BE2C (cell line): Measurements from ENCODE around the gene FOXL3.

Experiments used
- DNase-seq: peaks from one replicate; pipeline ENCODE4 v3.0.0-alpha.2; 2020
- H3K27me3 ChIP-seq: fragments of 250-450 bp; sonication (Bioruptor Pico); 2 replicates; pipeline ENCODE4 v1.5.1; 2020; ENCODE audit warnings: mild to moderate bottlenecking
- H3K36me3 ChIP-seq: fragments of 250-450 bp; sonication (Bioruptor Pico); 2 replicates; pipeline ENCODE4 v1.5.1; 2020; ENCODE audit warnings: mild to moderate bottlenecking
- H3K4me1 ChIP-seq: fragments of 250-450 bp; sonication (Bioruptor Pico); 2 replicates; pipeline ENCODE4 v1.5.1; 2020
- H3K4me3 ChIP-seq: 2 replicates; pipeline ENCODE4 v1.5.1; 2011; ENCODE audit warnings: low read depth, low read length
- H3K9me3 ChIP-seq: fragments of 250-450 bp; sonication (Bioruptor Pico); 2 replicates; pipeline ENCODE4 v1.5.1; 2020
- TF ChIP-seq, protein P1 (sequence below): IDR thresholded peaks from 2 replicates; pipeline ENCODE4 v1.5.1; 2012; ENCODE audit warnings: mild to moderate bottlenecking, low read depth, low read length

The FOXL3 gene

DNA sequence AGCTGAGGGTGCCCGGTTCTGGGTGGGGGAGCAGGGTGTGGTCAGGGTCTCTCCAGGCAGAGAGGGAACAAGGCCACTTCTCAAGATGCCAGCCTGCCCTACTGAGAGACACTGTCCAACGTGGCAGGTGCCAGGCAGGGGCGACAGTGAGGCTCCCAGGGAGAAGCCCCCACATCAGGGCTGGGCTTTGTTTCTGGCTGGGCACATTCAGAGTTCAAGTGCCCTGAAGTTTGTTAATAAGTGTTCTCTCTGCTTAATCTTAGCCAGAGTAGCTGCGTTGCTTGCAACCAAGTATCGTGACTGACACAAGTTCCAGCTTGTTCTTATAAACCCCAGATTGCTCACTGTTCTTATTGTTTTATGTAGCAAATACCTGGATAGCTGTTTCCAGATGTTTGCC lies 21.8 kb downstream of the FOXL3 start:
- no peaks in the 10 kb centered on the region for H3K4me1 ChIP-seq
- no peaks in the 10 kb centered on the region for H3K36me3 ChIP-seq
- H3K4me3 ChIP-seq = no peak overlapping the region
- DNase-seq = peak; percentile 1
- peaks cover 52% of the 10 kb centered on the region for H3K27me3 ChIP-seq
- no peaks in the 10 kb centered on the region for H3K9me3 ChIP-seq
- TF ChIP-seq, protein P1, sequence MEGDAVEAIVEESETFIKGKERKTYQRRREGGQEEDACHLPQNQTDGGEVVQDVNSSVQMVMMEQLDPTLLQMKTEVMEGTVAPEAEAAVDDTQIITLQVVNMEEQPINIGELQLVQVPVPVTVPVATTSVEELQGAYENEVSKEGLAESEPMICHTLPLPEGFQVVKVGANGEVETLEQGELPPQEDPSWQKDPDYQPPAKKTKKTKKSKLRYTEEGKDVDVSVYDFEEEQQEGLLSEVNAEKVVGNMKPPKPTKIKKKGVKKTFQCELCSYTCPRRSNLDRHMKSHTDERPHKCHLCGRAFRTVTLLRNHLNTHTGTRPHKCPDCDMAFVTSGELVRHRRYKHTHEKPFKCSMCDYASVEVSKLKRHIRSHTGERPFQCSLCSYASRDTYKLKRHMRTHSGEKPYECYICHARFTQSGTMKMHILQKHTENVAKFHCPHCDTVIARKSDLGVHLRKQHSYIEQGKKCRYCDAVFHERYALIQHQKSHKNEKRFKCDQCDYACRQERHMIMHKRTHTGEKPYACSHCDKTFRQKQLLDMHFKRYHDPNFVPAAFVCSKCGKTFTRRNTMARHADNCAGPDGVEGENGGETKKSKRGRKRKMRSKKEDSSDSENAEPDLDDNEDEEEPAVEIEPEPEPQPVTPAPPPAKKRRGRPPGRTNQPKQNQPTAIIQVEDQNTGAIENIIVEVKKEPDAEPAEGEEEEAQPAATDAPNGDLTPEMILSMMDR = no peak

DNA sequence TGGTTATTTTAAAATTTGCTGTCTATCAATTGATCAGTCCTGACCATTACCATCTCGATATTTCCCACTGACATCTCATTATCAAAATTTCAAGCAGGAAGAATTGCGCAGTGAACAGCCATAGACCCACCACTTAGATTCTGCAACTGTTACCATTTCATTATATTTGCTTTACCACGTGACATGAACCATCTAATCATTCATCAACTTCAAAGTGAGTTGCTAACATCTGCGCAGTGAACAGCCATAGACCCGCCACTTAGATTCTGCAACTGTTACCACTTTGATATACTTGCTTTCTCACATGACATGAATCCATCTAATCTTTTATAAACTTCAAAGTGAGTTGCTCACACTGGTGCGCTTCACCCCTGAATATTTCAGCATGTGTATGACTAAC lies 22.5 kb downstream of the FOXL3 start:
- no peaks in the 10 kb centered on the region for H3K36me3 ChIP-seq

DNA sequence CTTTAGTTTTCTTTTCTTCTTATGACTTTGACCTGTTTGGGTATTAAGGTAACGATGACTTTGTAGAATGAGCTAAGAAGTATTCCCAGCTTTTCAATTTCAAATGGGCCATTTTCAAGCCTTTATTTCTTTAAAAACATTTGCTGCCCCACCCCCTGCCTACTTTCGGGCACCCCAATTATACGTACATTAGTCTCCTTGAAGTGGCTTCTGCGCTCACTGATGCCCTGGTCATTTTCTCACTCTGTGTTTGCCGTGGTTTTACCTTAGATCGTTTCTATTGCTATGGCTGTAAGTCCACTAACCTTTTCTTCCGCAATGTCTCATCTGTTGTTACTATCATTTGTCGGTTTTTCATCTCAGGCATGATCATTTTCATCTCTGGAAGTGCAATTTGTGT lies 24.9 kb downstream of the FOXL3 start:
- Histone ChIP-seq H3K4me1 (no peaks in the 10 kb centered on the region), H3K9me3 (no peaks in the 10 kb centered on the region), H3K4me3 (no peak overlapping the region), H3K36me3 (no peaks in the 10 kb centered on the region), H3K27me3 (peaks cover 65% of the 10 kb centered on the region)
- TF ChIP-seq, protein P1 = no peak
- no peak for DNase-seq

More for the DNA sequence above, 22.5 kb downstream of the FOXL3 start:
- Histone ChIP-seq H3K27me3 (peaks cover 52% of the 10 kb centered on the region), H3K9me3 (no peaks in the 10 kb centered on the region), H3K4me1 (no peaks in the 10 kb centered on the region), H3K4me3 (no peak overlapping the region)
- TF ChIP-seq, protein P1 = no peak
- no peak for DNase-seq

DNA sequence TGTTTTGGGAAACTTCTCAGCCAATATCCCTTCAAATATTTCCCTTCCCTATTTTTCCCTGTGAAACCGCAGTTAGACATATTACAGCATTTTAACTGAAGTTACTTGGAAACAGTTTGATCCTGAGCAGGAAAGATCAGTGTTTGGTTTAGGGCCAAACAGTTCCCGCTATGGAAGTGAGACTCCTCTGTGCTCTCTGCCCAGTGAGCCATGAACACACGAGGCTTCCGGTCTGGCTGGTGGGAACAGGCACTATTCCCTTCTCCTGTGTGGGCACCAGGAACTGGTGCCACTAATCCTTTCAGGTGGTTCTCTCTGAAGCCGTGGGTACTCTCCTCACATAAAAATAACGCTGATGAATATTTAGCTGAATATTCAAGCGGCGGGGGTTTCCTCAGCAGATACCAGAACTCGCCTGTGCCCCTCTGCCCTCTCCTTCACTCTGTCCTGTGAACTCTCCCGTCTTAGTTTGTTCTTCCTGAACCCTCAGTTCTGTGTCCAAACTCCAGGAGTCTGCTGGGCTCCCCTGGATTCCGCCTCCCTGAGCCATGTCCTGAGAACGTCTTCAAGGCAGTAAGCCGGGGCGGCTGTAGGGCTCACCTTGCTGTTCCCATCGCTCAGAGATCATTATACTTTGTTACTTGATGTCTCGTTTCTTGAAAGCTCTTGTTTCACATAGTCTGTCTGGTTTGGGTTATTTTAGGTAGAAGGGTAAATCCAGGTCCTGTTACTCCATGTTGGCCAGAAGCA lies 25.7 kb downstream of the FOXL3 start:
- H3K4me3 ChIP-seq = no peak overlapping the region
- H3K27me3 ChIP-seq = peaks cover 65% of the 10 kb centered on the region
- TF ChIP-seq, protein P1 = no peak
- H3K4me1 ChIP-seq = no peaks in the 10 kb centered on the region
- no peak for DNase-seq
- H3K36me3 ChIP-seq = no peaks in the 10 kb centered on the region
- H3K9me3 ChIP-seq = no peaks in the 10 kb centered on the region

DNA sequence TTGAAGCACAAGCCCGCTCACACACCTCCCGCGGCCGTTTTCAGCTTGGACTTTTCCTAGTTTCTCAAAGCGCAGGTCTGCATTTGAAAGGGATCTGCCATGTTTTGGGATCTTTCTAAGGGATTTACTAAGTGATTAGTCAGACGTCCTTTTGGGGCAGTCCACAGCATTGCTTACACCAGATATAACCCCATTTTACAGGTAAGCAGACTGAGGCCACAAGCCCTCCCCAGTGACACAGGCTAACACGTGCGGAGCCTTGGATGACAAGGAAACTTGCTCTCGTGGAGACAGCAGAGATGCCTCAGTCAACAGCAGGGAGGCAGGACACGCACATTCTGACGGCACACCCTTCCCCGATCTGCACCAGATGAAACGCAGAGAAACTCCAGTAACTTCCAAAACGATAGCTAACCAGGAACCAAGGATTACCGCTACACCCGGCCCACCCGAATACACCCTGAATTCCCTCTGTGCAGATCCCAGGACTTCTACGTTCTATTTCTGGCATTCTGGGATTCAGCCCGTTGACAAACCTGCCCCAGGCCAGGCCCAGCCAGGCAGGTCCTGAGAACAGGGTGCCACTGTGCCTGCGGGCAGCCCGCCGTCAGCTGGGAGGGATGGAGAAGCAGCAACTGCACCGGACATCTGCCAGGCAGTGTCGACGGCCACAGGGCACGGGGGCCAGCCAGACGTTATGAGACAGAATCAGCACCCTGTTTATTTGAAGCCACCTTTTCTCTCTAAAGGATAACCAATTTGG lies 27.9 kb downstream of the FOXL3 start:
- H3K4me1 ChIP-seq = no peaks in the 10 kb centered on the region
- H3K27me3 ChIP-seq = peaks cover 50% of the 10 kb centered on the region
- no peak overlapping the region for H3K4me3 ChIP-seq
- DNase-seq = no peak
- no peaks in the 10 kb centered on the region for H3K36me3 ChIP-seq
- TF ChIP-seq, protein P1 = no peak
- H3K9me3 ChIP-seq = no peaks in the 10 kb centered on the region

DNA sequence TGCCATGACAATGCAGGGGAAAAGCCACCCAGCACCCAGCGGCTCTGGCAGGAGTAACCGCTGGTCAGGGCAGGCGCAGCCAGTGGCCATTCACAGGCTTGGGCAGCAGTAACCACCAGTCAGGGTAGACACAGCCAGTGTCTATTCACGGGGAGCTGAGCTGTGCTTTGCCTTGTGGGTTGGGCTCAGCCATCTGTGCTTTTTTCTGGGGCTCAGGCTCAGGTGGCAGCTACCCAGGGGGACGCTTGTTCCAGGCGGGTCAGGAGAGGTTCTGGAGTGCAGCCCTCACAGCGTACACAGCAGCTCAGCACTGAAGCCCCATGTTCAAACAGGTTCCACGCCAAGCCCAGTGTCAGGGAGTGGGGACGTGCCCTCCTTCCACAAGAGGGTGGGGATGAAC lies 28.5 kb downstream of the FOXL3 start:
- Histone ChIP-seq H3K36me3 (no peaks in the 10 kb centered on the region), H3K27me3 (peaks cover 45% of the 10 kb centered on the region), H3K4me3 (no peak overlapping the region), H3K4me1 (no peaks in the 10 kb centered on the region), H3K9me3 (no peaks in the 10 kb centered on the region)
- no peak for DNase-seq
- TF ChIP-seq, protein P1 = no peak
